ENCODE measurements around the gene CAMTA1.

CAMTA1 gene

GRCh38 chr1:6958407-6959030, 173.3 kb downstream of the CAMTA1 start:
- no peak for DNase-seq (ENCODE audit: low spot score)

- DNase-seq (ENCODE audit: low spot score) = no peak
Measured at GRCh38 chr1:6959491-6959890, 174.2 kb downstream of the CAMTA1 start.

- DNase-seq (ENCODE audit: low spot score) = no peak
Measured at GRCh38 chr1:6960291-6960811, 175.1 kb downstream of the CAMTA1 start.

- DNase-seq (ENCODE audit: low spot score) = no peak
Measured at GRCh38 chr1:6960860-6961259, 175.6 kb downstream of the CAMTA1 start.

- no peak for DNase-seq (ENCODE audit: low spot score)
Measured at GRCh38 chr1:6961289-6961688, 176.0 kb downstream of the CAMTA1 start.

- DNase-seq (ENCODE audit: low spot score) = no peak
Measured at GRCh38 chr1:6961905-6962477, 176.7 kb downstream of the CAMTA1 start.

- DNase-seq (ENCODE audit: low spot score) = no peak
Measured at GRCh38 chr1:6962478-6962995, 177.3 kb downstream of the CAMTA1 start.

- DNase-seq (ENCODE audit: low spot score) = no peak
Measured at GRCh38 chr1:6962996-6963911, 178.0 kb downstream of the CAMTA1 start.

- no peak for DNase-seq (ENCODE audit: low spot score)
Measured at GRCh38 chr1:6963912-6964307, 178.7 kb downstream of the CAMTA1 start.

- DNase-seq (ENCODE audit: low spot score) = no peak
Measured at GRCh38 chr1:6965083-6965934, 180.1 kb downstream of the CAMTA1 start.

GRCh38 chr1:6965935-6966241, 180.6 kb downstream of the CAMTA1 start:
- no peak for DNase-seq (ENCODE audit: low spot score)

GRCh38 chr1:6966326-6966725, 181.1 kb downstream of the CAMTA1 start:
- DNase-seq (ENCODE audit: low spot score) = no peak

GRCh38 chr1:6967431-6968111, 182.3 kb downstream of the CAMTA1 start:
- no peak for DNase-seq (ENCODE audit: low spot score)

GRCh38 chr1:6969106-6969505, 183.9 kb downstream of the CAMTA1 start:
- no peak for DNase-seq (ENCODE audit: low spot score)

- no peak for DNase-seq (ENCODE audit: low spot score)
Measured at GRCh38 chr1:6969762-6970161, 184.5 kb downstream of the CAMTA1 start.

GRCh38 chr1:6970221-6970620, 185.0 kb downstream of the CAMTA1 start:
- peak; percentile 15 for DNase-seq (ENCODE audit: low spot score)

- no peak for DNase-seq (ENCODE audit: low spot score)
Measured at GRCh38 chr1:6971048-6971447, 185.8 kb downstream of the CAMTA1 start.

GRCh38 chr1:6971699-6972098, 186.4 kb downstream of the CAMTA1 start:
- DNase-seq (ENCODE audit: low spot score) = no peak

- DNase-seq (ENCODE audit: low spot score) = no peak
Measured at GRCh38 chr1:6972399-6972798, 187.1 kb downstream of the CAMTA1 start.

GRCh38 chr1:6975331-6976043, 190.2 kb downstream of the CAMTA1 start:
- no peak for DNase-seq (ENCODE audit: low spot score)

- no peak for DNase-seq (ENCODE audit: low spot score)
Measured at GRCh38 chr1:6976044-6976375, 190.8 kb downstream of the CAMTA1 start.
